NCI-H1694 (cell line): Measurements from ENCODE around the gene MS4A7.

Source experiments
- DNase-seq: peaks from one replicate; lab custom pipeline; 2025; lab: John Stamatoyannopoulos, UW

Gene MS4A7

DNA sequence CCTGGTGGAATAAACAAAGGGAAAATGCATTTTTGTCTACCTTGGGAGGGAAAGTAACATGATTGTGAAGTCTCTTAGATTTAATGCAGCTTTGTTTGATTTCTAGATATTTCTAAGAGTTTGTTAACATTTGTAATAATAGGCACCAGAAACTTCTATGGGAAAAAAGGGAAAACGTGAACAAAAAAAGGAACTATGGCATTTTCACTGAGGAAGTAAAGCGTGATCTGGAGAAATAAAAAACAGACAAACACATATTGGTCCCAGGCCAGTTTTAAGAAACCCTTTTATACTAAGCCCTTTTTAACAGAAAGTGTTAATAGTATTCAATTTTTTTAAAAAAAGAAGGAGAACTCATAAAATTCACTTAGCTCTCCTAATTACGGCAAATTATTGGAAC, 6.9 kb upstream of the MS4A7 start:
- DNase-seq: no peak

DNA sequence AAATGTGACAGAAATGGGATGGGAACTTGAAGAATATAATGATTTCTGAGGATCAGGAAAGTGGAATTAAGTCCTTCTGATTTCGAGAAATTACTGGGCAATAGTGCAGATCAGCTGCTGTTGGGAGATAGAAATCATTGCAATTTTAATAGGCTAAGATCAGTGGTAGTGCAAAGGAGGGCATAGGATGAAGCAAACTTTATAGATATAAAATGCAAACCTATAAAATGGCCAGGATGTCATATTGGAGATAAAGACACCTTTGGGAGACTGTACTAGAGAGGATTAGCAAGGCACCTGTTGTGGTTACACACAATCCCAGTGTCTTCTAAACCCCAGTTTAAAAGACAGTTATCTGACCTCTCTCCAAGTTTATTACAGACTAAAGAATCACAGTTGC, 6.5 kb upstream of the MS4A7 start:
- DNase-seq: no peak

DNA sequence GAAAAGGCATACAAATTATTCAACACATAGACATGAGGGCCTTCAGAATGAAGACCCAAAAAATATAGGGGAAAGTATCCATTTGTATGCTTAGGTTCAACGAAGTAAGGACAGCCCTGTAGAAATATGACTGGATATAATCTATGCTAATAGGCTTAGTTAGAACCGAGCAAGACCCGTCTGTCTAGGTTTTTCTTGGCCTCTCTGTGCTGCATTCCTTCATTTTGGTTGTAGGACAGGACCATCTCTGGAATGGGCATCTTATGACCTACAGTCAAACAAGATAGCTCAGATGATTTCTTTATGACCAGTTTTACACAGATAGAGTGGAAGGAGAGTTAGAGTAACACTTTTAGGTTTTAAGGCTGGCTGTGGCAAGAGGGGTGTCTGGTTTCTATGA, 5.6 kb upstream of the MS4A7 start:
- DNase-seq: no peak

DNA sequence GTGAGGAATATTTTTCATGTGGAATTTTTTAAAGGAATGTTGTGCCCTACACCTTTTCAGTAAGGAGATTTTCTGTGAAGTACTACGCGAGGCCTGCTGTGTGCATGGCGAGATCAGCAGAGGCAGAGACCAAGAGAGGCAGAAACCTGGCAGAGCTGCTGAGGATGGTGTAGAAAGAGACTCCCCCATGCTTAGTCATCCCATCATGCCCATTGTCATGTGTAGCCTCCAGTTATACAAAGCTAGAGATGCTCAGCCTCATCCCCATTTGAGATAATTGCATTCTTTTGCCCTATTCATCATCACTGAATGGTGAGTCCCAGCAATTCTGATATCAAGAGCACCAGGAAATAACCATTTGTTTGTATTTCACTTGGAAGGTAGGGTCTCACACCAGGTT, 3.0 kb upstream of the MS4A7 start:
- DNase-seq: no peak

DNA sequence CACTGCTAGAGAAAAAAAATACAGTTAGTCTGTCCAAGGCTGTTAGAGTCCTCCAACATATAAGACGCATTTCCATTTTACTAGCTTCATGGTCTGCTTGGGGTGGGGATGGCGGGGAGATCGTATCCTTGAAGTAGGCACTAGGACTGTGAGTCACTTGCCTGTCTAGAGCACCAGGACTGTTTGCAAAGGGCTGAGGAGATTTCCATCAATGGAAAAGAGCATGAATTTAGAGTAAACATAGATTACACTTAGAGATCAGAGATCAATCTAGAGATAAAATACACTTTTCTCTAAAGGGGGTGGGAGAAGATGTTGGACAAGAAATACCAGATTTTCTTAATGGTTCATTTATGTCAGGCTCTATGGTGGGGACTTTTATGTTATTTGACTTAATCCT, 1.7 kb upstream of the MS4A7 start:
- no peak for DNase-seq

DNA sequence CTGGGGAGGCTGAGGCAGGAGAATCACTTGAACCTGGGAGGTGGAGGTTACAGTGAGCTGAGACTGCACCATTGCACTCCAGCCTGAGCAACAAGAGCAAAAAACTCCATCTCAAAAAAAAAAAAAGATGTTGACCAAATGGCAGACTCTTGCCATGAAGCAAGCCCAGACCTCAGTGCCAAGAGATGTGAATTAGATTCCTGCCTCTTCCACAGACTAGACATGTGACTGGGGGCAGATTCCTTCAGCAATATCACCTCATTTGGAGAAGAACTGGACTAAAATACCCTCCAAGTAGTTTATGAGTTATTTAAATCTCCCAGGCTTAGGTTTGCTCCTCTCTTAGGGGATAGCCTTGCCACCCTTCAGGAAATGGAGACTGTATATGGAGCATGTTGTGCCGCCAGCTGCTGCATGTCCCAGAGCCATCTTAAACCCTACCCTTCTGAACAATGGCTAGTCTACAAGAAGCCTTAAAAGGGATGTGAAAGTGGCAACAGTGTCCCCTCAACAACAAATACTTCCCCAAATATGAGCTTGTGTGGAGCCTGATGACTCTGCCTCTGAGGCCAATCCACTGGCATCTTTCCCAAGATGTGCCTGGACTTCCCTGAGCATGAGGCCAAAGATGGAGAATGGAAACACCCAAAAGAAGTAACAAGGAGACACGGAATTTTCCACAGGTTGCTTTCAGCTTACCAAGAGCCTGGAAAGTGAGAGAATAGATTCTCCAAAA, 763 bp upstream of the MS4A7 start:
- no peak for DNase-seq

DNA sequence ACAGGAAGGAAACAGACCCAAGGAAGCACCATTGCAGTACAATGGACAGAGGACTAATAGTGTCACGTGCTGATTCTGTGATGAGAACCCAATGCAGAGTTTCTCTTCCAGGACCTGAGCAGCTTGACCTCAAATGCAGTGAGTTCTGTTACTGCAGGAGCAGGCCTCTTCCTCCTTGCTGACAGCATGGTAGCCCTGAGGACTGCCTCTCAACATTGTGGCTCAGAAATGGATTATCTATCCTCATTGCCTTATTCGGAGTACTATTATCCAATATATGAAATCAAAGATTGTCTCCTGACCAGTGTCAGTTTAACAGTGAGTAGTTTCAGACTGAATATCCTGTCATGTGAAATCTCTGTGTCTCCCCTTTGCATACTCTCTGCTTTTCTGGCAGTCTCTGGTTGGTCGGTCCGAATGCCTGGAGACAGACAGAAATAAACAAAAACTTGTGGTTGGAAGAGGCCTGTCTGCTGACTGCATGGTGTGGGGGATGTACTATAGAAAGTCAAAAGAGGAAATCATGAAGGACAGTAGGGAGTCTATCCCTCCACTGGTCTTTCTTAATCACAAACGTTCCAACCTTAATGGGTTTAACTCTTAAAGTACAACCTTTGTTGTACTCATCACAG, 11.1 kb downstream of the MS4A7 start:
- no peak for DNase-seq

DNA sequence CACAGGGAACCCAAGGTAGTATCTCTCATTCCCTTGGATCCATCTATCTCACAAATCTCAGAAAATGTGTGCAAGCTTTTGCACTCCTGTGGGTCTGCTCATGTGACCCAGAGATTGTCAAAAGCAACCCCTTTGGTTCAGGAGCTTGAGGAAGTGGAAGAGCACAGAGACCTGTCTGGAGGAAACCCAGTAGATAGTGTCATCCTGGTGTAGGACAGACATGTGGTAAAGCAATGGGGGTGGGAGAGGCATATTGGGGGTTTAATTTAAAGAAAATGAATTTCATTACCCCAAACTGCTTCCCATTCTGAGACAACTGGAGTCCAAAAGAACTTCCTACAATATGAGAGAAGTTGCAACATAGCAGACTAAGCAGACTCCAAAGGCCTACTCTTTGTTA, 12.1 kb downstream of the MS4A7 start:
- DNase-seq: no peak

DNA sequence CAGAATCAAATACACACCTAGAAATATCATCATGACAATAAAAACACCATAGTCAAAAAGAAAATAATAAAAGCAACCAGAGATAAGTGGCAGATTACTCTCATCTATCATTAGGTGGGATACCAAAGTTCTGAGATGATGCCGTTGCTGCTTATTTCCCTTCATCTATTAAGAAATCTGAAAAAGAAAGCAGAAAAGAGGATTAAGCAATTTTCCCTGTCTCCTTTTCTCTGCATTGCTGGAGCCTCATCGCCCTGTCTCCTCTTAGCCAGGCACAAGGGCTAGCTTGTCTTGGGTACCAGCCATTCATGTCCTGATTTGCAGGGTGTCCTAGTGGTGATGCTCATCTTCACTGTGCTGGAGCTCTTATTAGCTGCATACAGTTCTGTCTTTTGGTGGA, 14.0 kb downstream of the MS4A7 start:
- DNase-seq: no peak

DNA sequence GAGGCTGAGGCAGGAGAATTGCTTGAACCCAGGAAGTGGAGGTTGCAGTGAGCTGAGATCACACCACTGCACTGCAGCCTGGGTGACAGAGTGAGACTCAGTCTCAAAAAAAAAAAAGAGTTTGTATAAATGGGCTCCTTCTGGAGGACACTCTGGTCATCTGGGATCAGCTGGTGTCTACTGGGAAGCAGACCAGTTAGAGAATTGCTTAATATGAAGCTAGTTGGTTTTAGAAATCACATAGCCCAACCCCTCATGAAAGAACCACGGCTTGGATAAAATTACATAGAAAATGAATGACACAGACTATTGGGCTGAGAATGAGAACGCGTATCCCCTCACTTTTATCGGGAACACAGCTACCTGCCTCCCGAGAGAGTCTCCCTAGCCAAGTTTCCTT, 14.7 kb downstream of the MS4A7 start:
- no peak for DNase-seq

DNA sequence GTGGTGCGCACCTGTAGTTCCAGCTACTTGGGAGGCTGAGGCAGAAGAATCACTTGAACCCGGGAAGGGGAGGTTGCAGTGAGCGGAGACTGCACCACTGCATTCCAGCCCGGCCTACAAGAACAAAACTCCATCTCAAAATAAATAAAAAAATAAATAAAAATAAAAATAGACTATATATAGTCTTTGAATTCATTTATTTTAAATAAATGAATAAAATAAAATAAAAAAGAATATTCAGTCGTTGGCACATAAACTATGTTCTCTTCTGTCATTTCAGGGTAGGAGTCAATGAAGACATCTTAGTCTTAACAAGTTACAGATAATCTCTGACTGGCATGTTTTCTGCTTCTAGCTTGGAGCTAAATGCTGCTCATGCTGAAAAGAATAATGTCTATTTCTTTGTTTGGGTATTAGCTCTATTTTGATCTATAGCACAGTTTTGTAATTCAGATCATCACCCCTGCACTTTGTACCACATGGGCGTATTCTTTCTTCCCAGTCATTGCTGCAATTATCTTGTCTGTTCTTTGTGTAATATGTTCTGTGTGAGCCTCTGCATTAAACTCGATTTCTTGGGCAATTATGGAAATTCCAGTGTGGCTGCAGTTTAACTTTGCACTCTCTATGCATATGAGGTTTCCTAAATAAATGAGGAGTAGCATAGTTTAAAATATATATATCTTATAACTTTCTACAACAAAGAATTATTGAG, 16.5 kb downstream of the MS4A7 start:
- no peak for DNase-seq

DNA sequence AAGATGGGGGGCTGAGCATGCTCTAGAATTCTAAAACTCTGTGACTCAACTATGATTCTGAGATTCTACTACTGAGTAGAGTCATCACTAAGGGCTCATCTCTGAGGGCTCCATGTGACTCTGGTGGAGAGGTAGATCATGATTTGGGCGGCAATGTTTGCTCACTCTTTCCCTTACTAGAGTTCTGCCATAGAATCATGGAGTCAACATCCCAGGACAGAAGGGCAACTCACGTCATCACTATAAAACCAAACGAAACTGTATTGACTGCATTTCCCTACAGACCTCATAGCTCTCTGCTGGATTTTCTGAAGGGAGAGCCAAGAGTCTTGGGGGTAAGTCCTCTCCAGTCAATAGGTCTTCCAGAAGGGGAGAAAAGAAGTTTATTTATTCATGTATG, 18.1 kb downstream of the MS4A7 start, which contains the start of gene MS4A14:
TSS of gene MS4A14 (plus strand) at position 78 of the 400 bp plus-strand sequence. CDS start at position 198, 120 bp downstream.
- no peak for DNase-seq

DNA sequence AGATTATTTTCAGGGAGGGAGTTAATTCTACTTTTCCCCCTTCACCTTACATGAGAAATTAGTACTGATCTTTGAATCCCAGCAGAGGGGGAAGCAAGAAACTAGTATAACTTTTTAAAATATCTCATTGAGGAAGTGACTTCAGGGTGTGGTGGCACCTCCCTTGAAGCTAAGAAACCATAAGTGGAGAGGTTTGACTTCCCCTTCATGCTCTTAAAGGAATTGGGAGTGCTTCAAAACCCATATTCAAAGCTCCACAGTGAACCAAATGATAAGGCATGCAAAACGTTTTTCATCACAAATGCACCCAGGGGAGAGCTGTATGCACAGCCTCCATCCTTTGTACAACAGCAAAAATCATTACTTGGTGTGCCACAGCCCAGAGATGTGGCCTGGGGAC, 18.5 kb downstream of the MS4A7 start:
- no peak for DNase-seq

DNA sequence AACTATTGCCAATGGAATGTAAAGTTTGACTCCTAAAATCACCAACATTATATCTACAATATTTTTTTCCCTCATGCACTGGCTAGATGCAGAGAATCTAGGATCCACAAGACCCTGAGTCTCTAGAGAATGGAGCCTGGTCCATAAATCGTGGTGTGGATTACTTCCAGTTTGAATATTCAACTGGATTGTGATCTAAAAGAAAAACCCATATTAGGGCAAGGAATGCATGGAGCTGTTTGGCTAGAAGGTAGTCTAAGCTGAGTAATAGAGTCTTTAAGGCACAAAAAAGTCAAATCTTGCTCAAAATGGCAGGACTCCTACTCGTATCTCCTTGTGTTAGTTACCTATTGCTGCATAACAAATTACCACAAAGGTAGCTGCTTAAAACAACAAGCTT, 41.7 kb downstream of the MS4A7 start:
- DNase-seq: no peak

DNA sequence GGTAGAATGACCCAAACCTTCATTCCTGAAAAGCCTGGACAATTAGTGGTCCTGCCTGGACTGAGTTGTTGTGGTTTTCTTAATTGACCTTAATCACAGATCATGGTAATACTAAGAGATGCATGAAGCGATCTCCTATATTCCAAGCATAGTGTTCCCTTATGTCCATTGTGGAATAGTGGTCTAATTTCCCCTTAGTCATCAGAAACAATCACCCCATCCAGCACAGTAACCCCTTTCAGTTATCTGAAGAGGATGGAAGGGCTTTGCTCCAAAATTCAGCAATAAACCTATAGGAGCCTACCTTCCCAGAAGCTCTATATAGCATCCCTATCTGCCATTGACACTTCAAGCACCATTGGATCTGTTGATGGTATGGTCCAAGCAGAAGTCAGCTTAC, 44.3 kb downstream of the MS4A7 start:
- no peak for DNase-seq

DNA sequence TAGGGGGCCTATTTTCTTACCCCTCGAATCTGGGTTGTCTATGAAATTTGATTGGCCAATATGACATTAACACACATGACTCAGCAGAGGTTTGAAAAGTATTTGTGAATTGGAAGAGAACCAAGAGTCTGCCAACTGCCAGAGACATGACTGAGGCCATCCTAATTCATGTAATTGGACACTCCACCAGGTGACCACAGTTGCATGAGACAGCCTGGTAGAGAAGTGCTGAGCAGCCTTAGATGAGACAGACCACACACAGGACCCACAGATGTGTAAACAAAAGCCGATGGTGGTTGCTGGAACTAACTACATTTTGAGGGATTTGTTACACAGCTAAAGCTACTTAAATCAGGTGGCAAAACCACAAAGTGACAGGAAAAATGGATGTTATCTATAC, 50.2 kb downstream of the MS4A7 start:
- no peak for DNase-seq

DNA sequence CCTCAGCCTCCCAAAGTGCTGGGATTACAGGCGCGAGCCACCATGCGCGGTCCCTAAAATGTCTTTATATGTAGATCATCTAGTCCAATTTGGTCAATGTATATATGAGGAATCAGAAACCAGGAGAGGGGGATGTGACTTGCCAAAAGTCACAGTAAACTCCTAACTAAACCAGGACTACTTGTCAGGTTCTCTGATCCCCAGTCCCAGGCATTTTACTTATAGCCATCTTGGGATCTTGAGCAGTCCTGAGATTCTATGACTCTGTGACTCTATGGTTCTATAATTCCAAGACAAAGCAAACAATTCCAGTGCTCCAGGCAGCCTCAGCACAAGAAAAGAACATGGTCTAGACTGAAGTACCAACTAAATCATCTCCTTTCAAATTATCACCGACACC, 50.9 kb downstream of the MS4A7 start, which contains the start of gene MS4A5:
TSS of gene MS4A5 (plus strand) at position 301 of the 400 bp plus-strand sequence. CDS start 103 bp downstream, outside the sequence.
- no peak for DNase-seq

DNA sequence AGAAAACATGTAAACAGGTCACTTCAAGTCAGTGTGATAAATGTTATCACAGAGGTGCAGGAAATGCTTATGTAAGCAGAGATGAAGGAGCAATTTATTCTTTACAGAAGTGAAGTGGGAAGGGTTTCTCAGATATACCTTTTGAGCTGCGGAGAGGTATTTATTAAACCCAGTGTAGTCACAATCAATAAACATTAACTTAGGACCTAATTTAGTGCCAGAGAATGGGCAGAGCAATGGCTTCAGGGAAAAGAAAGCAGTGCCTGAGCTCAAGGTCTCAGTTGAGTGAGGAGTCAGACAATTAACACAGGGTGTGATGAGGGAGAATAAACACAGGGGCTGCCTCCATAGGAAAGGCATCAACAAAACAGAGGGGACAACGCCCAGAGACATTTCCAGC, 52.9 kb downstream of the MS4A7 start:
- no peak for DNase-seq

DNA sequence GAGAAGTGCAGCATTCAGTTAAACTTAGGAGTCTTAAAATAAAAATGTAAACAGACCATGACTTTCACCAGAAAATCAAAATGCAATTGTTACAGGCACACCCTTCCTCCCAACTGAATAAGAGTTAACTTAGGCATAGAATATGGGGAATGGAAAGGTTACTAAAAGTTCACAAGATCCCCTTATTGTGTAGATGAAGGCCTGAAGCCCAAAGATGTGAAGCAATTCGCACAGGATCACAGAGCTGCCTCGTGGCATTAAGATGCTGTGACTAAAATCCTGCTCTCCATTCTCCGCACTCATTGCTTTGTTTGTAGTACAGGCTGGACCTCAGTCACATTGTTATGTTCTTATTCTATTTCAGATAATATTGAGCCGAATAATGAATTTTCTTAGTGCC, 55.1 kb downstream of the MS4A7 start:
- DNase-seq: no peak
